KMS-11 (cell line): ENCODE measurements around the gene NELL2.
"Not testable (repeated sequence)": the region's sequence is repeated elsewhere in the genome, so short reads cannot be mapped to it uniquely, and the experiment has no call there.

Source experiments
- H2AFZ ChIP-seq: fragments of 200-600 bp; sonication (generic); 2 replicates; pipeline ENCODE4 v1.6.1; 2016; ENCODE audit warnings: antibody characterized with exemption, mixed run types, low read depth
- H3K27ac ChIP-seq: fragments of 200-600 bp; sonication (generic); 2 replicates; pipeline ENCODE4 v1.6.1; 2016; ENCODE audit warnings: mild to moderate bottlenecking, mixed run types
- H3K27me3 ChIP-seq: fragments of 200-600 bp; sonication (generic); 2 replicates; pipeline ENCODE4 v1.6.1; 2017; ENCODE audit warnings: mild to moderate bottlenecking, low read depth, mixed run types, moderate library complexity; ENCODE audit not compliant: insufficient read depth
- H3K36me3 ChIP-seq: fragments of 200-600 bp; sonication (generic); 2 replicates; pipeline ENCODE4 v1.6.1; 2017; ENCODE audit warnings: mild to moderate bottlenecking, mixed run types; ENCODE audit not compliant: insufficient read depth
- H3K4me1 ChIP-seq: fragments of 200-600 bp; sonication (generic); 2 replicates; pipeline ENCODE4 v1.6.1; 2016; ENCODE audit warnings: mild to moderate bottlenecking, low read depth, mixed run types; ENCODE audit not compliant: poor library complexity, severe bottlenecking
- H3K4me2 ChIP-seq: fragments of 200-600 bp; sonication (generic); 2 replicates; pipeline ENCODE4 v1.7.0; 2016; ENCODE audit warnings: mild to moderate bottlenecking, mixed run types
- H3K4me3 ChIP-seq: fragments of 200-600 bp; sonication (generic); IDR thresholded peaks from 2 replicates; pipeline ENCODE4 v1.6.1; 2017; ENCODE audit warnings: low read depth, low read length, mixed read lengths; ENCODE audit not compliant: insufficient read depth
- H3K79me2 ChIP-seq: fragments of 200-600 bp; sonication (generic); 2 replicates; pipeline ENCODE4 v1.6.1; 2016; ENCODE audit warnings: low read depth, mixed run types; ENCODE audit not compliant: insufficient read depth
- H3K9ac ChIP-seq: fragments of 200-600 bp; sonication (generic); 2 replicates; pipeline ENCODE4 v1.6.1; 2016; ENCODE audit warnings: mild to moderate bottlenecking, mixed run types
- H4K20me1 ChIP-seq: fragments of 200-600 bp; sonication (generic); 2 replicates; pipeline ENCODE4 v1.6.1; 2016; ENCODE audit warnings: mild to moderate bottlenecking, mixed run types; ENCODE audit not compliant: insufficient read depth
- CTCF ChIP-seq: fragments of 200-600 bp; sonication (generic); conservative IDR thresholded peaks from 2 replicates; pipeline ENCODE4 v1.6.1; 2017; ENCODE audit warnings: low read depth, mild to moderate bottlenecking, antibody characterized with exemption, low read length, moderate library complexity, mixed read lengths

NELL2 gene

GRCh38 chr12:44697511-44697910 lies 178.6 kb downstream of the NELL2 start:
- H4K20me1 ChIP-seq = no peaks in the 10 kb centered on the region

GRCh38 chr12:44696542-44696941 lies 179.6 kb downstream of the NELL2 start:
- no peak for TF ChIP-seq CTCF
- no peak overlapping the region for H3K9ac ChIP-seq
- H3K79me2 ChIP-seq = no peaks in the 10 kb centered on the region
- H4K20me1 ChIP-seq = no peaks in the 10 kb centered on the region
- H3K4me3 ChIP-seq = no peak overlapping the region
- H3K27ac ChIP-seq = no peak overlapping the region
- H2AFZ ChIP-seq = no peak overlapping the region
- H3K36me3 ChIP-seq = no peaks in the 10 kb centered on the region
- H3K4me2 ChIP-seq = no peak overlapping the region
- no peaks in the 10 kb centered on the region for H3K4me1 ChIP-seq
- no peaks in the 10 kb centered on the region for H3K27me3 ChIP-seq

More at GRCh38 chr12:44697511-44697910, 178.6 kb downstream of the NELL2 start:
- Histone ChIP-seq H3K4me2 (no peak overlapping the region), H3K4me3 (no peak overlapping the region), H3K79me2 (no peaks in the 10 kb centered on the region), H3K27me3 (no peaks in the 10 kb centered on the region), H3K36me3 (no peaks in the 10 kb centered on the region), H3K27ac (no peak overlapping the region), H3K9ac (no peak overlapping the region), H3K4me1 (no peaks in the 10 kb centered on the region), H2AFZ (no peak overlapping the region)
- TF ChIP-seq CTCF = no peak

GRCh38 chr12:44694017-44694416 lies 182.1 kb downstream of the NELL2 start:
- Histone ChIP-seq H3K9ac (no peak overlapping the region), H3K4me1 (no peaks in the 10 kb centered on the region), H3K27me3 (no peaks in the 10 kb centered on the region), H3K79me2 (no peaks in the 10 kb centered on the region), H4K20me1 (no peaks in the 10 kb centered on the region), H3K27ac (no peak overlapping the region), H3K4me3 (no peak overlapping the region), H3K4me2 (no peak overlapping the region), H2AFZ (no peak overlapping the region), H3K36me3 (no peaks in the 10 kb centered on the region)
- TF ChIP-seq CTCF = no peak

- H3K36me3 ChIP-seq = no peaks in the 10 kb centered on the region
- TF ChIP-seq CTCF = no peak
- no peak overlapping the region for H3K9ac ChIP-seq
- no peak overlapping the region for H3K27ac ChIP-seq
- H3K4me1 ChIP-seq = no peaks in the 10 kb centered on the region
- no peaks in the 10 kb centered on the region for H4K20me1 ChIP-seq
- no peak overlapping the region for H2AFZ ChIP-seq
- no peak overlapping the region for H3K4me2 ChIP-seq
- H3K4me3 ChIP-seq = no peak overlapping the region
- H3K27me3 ChIP-seq = no peaks in the 10 kb centered on the region
- no peaks in the 10 kb centered on the region for H3K79me2 ChIP-seq
These were observed 186.5 kb downstream of the NELL2 start for GRCh38 chr12:44689587-44689986.

GRCh38 chr12:44686821-44687432 lies 189.2 kb downstream of the NELL2 start:
- H3K27ac ChIP-seq, H3K79me2 ChIP-seq, H3K4me2 ChIP-seq, H2AFZ ChIP-seq, H4K20me1 ChIP-seq, H3K4me3 ChIP-seq, H3K27me3 ChIP-seq, H3K4me1 ChIP-seq, H3K9ac ChIP-seq, H3K36me3 ChIP-seq: not testable (repeated sequence)
